Endometrium (tissue), 2 donors: Measurements from ENCODE around the gene PLEKHJ1.

Experiments
- FAIRE-seq: peaks from 2 replicates; lab custom pipeline; 2012; peaks lifted over from hg19 to GRCh38; lab: Jason Lieb, UNC
- donor health status: control.
- donor health status: control.

The PLEKHJ1 gene

DNA sequence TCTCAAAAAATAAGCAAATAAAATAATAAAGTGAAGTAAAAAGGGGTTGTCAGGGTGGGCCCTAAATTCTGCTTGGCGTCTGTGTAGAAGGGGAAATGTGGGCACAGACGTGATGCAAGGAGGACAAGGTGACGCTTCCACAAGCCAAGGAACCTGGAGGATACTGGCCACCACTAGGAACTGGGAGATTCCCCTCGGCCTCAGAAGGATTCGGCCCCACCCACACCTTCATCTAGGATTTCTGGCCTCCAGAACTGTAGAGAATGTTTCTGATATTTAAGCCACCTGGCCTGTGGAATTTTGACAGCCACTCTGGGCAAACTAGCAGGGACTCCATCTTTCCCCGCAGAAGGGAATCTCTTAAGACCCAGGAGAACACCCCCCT is 1.1 kb downstream of the PLEKHJ1 start:
- FAIRE-seq: no peak

DNA sequence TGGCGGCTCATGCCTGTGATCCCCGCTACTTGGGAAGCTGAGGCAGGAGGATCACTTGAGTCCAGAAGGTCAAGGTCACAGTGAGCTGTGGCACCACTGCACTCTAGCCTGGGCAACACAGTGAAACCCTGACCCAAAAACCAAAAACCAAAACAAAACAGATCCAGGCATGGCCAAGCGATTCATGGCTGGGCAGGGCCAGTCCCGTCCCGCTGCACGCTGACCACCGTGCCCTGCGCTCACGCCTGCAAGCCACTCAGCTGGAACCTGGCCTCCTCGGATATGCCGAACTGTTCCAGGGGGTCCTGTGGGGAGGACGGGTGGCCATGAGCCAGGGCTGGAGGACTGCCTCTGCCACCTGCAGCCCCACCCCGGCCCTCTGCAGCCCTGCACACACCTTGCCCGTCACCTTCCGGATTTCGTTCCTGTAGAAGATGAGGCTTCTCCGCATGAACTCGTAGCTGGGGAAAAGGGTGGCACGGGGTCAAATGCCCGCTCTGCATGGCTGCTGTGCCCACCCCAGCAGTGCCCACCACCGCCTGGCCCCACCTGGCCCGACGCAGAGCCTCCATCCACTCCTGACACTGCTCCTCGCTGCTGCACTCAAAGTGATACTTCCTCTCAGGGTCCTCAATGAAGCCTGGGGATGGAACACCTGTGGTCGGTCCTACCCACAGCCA is 2.4 kb downstream of the PLEKHJ1 start:
- FAIRE-seq: no peak

DNA sequence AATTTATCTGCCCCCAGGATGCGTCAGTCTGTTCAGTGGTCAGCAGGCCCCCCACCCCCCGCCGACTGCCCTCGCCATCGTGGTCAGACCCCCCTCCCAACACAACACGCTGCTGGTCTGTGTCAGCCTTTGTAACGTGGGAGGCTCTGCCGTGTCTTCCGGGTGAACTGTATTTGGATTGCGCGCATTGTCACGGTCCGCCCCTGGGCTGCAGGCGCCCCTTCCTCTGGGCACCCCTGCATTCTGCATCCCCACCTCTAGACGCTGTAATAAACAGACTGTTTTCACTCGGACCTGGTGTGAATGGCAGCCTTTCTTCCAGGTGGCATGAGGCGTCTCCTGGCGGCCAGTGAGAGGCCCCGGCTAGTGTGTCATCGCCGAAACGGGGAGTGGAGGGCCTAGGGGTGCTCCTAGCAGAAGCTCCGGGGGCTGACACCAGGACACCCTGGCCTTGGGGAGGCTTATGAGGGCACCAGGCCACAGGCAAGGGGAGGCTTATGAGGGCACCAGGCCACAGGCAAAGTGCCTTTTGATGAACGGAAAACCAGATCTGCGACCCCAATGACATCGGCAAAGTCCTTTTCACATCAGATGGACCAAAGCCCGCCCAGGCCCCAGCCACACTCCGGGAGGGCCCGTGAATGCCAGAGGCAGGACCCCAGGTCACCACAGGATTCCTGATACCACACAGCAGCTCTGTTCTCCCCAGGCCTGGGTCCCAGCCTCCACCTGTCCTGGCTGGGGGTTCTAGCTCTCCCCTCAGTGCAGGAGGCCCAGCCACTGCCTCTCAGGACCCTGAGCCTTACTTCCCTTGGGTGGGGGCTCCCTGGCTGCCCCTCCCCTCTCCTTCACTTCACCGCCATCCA is 3.6 kb downstream of the PLEKHJ1 start:
- no peak for FAIRE-seq

DNA sequence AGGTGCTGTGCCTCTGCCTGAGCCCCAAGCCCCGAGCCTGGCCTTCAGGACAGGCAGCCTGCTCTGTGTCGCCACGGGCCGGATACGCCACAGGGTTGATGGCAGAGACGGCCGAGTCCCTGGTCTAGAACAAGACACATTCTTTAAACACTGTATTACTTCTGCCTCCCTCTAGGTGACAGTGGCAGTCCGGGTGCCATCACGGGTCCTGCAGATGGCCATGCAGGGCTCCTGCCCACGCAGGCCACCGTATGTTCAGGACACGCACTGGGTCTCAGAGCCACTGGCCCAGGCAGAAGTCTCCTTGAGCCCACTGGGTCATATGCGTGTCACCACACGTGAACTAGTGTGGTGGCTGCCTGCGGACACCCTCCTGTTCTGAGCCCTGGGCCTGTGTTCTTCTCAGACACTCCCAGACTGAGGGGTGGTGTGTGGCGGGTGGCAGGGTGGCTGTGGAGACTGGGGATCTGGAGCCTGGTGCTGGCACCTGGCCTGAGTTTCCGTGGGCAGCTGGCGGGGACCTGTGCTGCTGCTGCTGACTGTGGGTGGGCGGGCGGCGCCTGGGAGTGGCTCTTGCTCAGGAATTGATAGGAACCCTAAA is 4.4 kb downstream of the PLEKHJ1 start:
- FAIRE-seq: no peak

DNA sequence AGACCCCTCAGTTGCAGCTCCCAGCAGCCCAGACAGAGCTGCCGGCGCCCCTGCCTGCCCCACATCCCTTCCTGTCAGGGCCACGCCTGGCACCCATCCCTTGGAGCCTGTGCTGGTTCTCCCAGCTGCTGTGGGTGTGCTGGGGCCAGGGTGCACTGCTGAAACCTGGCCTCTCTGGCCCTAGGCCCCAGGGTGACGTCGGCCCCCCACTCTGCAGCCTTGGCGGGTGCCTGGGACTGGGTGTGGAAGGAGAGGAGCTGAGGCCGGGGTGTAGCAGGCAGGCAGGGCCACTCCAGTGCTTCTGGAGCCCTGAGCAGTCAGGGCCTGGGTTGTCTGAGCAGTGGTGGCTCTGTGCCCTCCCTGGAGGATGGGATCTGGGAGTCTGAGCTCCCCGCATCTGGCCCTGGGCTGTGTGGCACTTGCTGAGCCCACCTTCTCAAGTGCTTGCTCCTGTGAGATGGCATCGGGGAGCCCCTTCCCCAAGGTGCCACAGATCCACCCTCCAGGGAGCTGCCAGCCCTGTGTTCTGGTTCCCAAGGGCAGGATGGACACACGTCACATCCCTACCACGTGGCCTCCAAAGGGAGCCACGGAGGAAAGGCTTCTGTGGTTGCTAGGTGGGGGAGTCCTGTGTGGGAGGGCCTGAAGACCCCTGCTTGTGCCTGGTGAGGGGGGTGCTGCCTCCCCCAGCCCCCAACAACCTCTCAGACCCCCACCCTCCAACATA is 5.2 kb downstream of the PLEKHJ1 start:
- no peak for FAIRE-seq

DNA sequence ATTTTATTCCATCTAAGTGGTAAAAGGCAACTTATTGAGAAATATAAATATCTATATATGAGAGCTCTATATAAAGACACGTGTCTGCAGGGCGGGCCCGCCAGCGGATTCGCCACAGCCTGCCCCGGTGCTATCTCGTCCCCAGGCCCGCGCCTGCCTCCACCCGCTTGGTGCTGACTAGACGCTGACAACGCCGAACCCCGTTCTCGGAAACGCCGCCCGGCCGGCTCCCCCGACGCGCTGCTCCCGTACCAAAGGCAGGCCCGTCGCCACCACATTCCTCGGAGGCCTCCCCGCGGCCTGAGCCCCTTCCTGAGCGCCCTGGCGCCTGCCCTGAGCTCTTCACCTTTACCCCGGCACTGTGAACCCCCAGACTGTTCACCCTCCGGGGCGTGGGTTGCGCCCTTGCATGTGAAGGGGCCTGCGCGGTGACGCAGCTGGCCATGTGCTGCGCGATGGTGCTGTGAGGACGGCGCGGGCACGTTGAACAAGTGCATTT is 6.0 kb downstream of the PLEKHJ1 start:
- no peak for FAIRE-seq

DNA sequence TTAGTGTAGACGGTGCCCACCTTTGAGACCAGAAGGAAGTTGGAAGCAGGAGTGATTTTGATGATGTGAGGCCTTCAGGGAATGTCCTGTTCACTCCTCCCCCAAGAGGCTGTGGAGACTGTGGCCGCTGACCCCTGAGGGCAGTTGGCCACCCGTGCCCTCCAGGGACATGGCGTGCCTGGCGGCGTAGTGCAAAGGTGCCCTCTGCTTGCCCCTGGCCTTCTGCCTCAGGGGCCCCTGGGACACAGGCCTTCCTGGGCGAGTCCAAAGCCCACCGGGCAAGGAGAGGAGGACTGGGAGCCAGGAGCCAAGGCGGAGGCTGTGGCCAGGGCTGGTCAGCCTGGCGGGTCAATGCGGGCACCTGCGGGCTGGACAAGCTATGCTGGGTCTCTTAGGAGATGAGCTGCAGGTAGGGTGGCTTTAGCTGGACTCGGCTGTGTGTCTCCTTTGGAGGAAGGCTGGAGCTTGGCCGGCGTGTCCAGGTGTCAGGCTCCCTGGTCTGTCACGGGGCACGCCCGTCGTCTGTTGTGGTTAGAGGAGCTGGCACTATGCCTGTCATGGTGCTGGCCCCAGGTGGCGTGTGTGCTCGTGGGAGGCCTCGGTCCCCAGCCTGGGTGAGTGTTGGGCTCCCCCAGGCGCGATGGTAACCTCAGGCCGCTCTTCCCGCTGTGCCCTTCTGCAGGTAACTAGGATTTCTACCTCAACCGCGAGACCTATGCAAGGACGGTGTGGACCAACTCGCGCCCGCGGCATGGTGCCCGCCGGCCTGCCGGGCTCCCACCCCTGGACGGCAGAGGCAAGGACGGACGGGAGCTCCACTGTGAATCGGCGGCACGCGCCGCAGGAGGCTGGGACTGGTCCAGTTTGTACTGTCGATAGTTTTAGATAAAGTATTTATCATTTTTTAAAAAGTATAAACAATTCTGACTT is 6.8 kb downstream of the PLEKHJ1 start:
- no peak for FAIRE-seq

DNA sequence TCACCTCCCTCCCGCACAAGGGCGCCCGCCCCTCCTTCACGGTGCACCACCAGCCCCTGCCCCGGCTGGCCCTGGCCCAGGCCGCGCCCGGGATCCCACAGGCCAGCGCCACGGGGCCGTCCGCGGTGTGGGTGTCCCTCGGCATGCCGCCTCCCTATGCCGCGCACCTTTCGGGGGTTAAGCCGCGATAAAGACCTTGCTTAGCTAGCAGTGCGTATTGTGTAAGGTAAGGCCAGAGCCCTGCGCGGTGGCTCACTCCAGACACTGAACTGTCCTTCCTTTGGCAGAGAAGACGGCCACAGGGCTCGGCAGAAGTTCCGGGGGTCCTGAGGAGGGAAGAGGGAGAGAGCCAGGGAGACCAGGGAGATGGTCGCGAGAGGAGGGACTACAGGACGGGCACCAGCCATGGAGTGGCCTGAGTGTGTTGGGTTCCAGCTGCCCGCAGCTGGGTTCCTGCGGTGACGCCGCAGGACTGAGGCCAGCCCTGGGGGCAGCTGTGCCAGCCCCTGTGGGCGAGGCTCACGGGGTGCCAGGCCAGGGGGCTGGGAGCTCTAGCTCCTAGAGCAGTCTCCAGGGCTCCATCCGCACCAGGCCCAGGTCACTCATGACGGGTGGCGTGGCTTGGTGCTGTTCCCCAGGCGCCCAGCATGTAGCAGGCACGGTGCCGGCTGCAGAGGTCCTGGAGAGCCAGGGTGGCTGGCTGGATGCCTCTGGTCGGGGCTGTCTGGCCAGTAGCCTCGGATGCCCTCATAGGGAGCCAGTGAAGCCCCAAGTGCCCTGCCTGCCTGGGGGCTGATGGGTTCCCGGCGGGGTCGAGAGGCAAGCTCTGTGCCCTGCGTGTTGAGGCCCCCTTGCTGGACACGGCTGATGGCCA is 7.7 kb downstream of the PLEKHJ1 start:
- no peak for FAIRE-seq

DNA sequence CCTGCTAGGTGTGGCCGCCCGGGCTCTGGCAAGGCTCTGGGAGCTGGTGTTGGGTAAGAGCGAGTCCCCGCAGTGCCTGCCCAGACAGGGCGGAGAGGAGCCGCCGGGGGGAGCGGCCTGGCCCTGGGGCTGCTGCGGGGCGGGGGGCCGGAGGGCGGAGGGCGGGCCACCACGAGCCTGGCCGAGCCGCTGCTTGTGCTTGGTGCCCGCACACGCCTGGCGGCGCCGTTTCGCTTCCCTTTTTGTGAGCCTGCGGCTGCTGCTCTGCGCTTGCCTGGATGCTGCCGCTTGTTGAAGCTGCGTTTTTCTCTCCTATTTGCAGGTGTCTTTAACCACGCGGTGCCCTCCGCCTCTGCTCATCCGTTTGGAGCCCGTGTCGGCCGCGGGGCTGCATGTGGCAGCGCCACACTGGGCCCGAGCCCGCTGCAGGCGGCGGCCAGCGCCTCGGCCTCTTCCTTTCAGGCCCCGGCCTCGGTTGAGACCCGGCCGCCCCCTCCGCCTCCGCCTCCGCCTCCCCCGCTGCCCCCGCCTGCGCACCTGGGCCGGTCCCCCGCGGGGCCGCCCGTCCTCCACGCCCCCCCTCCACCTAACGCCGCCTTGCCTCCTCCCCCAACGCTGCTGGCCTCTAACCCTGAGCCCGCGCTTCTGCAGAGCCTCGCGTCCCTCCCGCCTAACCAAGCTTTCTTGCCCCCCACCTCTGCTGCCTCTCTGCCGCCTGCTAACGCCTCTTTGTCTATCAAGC is 8.5 kb downstream of the PLEKHJ1 start:
- no peak for FAIRE-seq

DNA sequence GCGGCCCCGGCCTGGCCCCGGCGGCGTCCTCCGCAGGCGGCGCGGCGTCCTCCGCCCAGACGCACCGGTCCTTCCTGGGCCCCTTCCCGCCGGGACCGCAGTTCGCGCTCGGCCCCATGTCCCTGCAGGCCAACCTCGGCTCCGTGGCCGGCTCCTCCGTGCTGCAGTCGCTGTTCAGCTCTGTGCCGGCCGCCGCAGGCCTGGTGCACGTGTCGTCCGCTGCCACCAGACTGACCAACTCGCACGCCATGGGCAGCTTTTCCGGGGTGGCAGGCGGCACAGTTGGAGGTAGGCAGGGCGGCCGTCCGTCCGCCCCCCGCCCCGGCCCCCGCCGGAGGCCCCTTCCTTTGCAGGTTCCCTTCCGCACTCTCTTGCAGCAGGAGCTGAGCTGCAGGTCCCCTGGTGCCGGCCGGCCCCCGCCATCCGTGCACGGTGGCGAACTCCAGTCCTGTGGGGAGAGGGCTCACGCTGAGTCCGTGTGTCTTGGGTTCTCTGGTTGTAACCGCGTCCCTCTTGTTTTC is 9.2 kb downstream of the PLEKHJ1 start:
- FAIRE-seq: no peak

DNA sequence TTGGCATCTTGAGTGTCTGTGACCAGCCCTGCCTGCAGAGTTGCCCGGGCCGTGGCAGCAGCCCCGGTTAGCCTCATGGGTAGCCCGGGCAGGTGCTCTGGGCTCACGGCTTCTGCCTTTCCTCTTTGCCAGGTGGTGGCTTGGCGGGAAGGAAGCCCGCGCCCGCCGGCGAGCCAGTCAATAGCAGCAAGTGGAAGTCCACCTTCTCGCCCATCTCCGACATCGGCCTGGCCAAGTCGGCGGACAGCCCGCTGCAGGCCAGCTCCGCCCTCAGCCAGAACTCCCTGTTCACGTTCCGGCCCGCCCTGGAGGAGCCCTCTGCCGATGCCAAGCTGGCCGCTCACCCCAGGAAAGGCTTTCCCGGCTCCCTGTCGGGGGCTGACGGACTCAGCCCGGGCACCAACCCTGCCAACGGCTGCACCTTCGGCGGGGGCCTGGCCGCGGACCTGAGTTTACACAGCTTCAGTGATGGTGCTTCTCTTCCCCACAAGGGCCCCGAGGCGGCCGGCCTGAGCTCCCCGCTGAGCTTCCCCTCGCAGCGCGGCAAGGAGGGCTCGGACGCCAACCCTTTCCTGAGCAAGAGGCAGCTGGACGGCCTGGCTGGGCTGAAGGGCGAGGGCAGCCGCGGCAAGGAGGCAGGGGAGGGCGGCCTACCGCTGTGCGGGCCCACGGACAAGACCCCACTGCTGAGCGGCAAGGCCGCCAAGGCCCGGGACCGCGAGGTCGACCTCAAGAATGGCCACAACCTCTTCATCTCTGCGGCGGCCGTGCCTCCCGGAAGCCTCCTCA is 9.9 kb downstream of the PLEKHJ1 start:
- no peak for FAIRE-seq

DNA sequence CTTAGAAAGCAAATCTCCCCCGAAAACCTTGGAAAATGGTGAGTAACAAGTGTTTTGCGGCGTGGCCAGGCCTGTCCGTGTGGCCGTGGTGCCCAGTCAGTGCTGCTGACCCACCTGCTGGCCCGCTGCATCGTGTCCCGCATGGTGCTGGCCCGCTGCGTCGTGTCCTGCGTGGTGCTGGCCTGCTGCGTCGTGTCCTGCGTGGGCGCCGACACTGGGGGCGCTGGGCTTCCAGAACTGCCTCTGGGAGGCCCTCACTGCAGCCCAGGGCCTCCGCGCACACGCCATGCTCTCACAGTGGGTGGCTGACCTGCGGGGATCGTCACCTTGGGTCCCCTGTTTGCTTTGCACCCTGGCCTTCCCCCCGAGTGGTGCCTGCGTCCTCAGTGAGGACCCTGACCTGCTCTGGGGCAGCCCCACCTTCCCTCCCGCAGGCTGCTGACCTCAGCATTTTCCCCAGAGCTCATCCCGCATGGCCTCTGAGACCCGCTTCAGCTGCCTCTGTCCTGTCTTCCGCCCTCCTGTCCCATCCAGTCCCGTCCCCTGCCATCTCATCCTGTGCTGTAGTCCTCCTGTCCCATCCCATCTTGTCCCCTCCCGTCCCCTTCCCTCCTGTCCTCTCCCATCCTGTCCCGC is 10.6 kb downstream of the PLEKHJ1 start:
- FAIRE-seq: no peak

DNA sequence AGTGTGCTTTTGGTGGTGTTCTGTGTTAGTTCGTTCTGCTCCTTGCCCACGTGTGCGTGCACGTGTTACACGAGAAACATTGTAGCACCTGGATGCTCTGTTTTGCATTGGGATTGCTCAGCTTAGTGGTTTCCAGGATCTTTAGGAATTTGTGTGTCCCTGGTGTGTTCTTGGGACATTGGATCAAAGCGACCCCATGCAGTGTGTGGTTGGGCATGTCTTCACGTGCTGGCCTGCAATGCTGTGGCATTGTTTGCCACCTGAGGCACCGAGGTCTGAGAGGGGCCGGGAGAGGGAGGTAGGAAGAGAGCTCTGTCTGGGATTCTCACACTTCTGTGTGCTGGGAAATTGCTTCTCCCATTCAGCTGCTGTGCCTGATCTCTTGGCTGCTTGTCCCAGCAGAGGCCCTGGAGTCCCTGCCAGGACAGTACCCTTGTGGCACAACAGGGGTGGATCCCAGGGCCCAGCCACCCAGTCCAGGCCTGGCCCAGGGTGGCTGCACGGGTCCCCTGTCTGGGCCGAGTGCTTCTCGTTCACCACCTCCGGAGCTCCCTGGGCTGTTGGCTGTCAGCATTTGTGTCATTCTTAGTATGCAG is 11.3 kb downstream of the PLEKHJ1 start:
- FAIRE-seq: no peak

DNA sequence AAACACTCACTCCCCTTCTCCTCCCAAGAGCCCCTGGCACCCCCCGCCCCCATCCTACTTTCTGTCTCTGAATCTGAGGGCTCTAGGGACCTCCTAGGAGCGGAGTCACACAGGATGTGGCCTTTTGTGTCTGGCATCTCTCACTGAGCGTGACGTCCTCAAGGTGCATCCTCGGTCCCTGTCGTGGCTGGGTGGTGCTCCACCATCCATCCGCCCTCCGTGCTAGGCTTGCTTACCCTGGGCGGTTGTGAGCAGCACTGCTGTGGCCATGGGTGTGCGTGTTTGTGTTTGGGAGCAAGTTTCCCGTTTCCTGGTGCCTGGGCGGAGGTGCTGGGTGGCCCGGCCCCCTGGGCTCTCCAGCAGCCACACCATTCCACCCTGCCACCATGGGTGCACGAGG is 12.2 kb downstream of the PLEKHJ1 start:
- FAIRE-seq: no peak

DNA sequence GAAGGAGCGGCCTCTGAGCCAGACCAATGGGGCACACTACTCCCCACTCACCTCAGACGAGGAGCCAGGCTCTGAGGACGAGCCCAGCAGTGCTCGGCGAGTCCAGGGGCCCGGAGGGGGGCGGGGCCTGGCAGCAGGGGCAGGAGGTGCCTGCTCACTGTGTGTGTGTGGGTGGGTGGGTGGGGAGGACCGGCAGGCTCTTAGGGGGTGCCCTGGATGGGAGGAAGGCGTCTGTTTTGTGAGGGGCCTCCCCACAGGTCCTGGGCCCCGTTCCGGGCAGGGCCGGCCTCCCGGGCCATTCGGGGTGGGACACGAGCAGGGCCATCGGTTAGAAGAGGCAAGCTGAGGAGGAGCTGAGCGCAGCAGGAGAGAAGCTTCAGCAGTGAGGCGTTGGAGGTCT is 12.7 kb downstream of the PLEKHJ1 start:
- no peak for FAIRE-seq

DNA sequence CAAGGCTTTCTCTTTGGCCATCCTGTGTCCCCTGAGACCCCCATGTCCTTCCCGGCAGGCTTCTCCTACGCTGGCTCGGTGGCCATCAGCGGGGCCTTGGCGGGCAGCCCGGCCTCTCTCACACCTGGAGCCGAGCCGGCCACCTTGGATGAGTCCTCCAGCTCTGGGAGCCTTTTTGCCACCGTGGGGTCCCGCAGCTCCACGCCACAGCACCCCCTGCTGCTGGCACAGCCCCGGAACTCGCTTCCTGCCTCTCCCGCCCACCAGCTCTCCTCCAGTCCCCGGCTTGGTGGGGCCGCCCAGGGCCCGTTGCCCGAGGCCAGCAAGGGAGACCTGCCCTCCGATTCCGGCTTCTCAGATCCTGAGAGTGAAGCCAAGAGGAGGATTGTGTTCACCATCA is 14.2 kb downstream of the PLEKHJ1 start:
- FAIRE-seq: no peak

DNA sequence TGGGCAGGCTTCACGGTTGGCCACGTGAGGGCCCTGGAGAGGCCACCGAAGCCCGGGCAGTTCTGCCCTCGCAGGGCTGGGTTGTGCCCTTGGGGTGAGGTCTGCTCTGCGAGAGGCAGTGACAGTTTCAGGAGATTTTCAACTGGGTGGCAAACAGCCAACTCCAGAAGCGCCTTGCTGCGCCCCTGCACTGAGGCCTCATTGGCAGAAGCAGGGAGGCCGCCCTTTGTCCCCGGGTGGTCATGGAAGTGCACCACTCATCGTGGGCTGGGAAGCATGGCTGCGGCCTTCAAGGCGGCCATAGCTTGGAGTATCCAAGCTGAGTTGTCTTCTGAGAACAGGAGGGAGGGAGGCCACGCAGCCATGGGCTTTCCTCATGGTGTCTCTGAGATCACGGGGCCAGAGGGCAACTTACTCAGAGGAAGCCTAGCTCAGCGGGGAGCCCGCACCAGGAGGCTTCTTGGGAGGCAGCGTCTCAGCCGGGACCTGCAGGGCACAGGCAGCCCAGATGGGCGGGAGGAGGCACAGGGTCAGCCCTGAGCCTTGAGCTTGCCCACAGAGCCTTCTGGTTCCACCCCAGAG is 14.8 kb downstream of the PLEKHJ1 start:
- no peak for FAIRE-seq
